ENCODE measurements around the gene MORN5.

DNA sequence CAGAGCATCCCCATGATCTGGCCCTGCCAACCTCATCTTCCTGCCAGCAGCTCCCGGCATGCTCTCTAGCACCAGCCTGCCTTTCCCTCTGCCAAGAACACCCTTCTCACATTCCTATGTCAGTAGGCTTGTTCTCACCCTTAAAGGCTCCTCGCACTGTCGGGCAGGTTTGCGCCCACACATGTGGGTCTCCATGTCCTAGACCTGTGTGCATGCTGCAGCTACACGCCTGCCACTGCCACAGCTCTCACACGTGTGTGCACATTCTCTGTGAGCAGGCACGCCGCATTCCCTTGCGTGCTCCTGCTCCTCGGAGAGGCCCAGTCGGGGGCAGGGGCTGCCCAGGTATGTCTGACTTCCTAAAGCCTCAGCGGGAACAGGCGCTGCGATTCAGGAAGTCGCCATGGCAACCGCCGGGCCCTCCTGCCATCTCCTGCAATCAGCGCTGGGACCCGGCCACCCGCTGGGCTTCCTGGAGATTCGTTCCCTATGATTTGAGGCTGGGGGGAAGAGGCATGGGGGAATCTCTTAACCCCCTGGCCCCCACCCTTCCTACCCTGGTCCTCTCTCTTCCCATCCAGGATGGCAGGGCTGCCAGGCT lies 28.2 kb upstream of the MORN5 start:
- TF ChIP-seq, protein P1, sequence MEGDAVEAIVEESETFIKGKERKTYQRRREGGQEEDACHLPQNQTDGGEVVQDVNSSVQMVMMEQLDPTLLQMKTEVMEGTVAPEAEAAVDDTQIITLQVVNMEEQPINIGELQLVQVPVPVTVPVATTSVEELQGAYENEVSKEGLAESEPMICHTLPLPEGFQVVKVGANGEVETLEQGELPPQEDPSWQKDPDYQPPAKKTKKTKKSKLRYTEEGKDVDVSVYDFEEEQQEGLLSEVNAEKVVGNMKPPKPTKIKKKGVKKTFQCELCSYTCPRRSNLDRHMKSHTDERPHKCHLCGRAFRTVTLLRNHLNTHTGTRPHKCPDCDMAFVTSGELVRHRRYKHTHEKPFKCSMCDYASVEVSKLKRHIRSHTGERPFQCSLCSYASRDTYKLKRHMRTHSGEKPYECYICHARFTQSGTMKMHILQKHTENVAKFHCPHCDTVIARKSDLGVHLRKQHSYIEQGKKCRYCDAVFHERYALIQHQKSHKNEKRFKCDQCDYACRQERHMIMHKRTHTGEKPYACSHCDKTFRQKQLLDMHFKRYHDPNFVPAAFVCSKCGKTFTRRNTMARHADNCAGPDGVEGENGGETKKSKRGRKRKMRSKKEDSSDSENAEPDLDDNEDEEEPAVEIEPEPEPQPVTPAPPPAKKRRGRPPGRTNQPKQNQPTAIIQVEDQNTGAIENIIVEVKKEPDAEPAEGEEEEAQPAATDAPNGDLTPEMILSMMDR (IDR thresholded peaks at IDR 0.05) = no peak
- no peak for TF ChIP-seq POLR2A (IDR thresholded peaks at IDR 0.05)

Measured in testis (tissue), 2 donors.